ENCODE measurements around the gene GALNT2.

DNA sequence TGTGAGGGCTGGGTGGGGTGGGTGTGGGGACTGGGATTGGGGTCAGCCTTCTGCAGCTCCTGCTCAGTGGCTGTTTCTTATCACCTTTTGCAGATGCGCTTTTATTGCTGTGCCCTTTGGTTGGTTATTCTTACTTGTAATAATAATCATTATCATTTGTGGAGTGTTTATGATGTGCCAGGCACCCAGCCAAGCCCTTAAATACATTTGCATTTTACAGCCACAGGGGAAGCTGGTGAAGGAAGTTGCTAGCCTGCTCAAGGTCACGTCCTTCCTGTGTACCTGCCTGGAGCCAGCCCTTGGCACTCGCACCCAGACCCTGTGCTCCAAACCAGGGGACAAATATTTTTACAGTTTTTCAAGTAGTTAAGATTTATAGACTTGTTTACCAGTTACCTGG lies 215.1 kb downstream of the GALNT2 start:
- TF ChIP-seq ZFP3 (CRISPR knock-in tag; IDR thresholded peaks at IDR 0.05) (no peak), ZNF565 (CRISPR knock-in tag; conservative IDR thresholded peaks at IDR 0.05; ENCODE audit: low read depth) (no peak), OSR1 (CRISPR knock-in tag; IDR thresholded peaks at IDR 0.05) (no peak), PPARA (CRISPR knock-in tag; IDR thresholded peaks at IDR 0.05; ENCODE audit: borderline replicate concordance) (no peak), BACH2 (CRISPR knock-in tag; IDR thresholded peaks at IDR 0.05; ENCODE audit: borderline replicate concordance) (no peak), TOX (CRISPR knock-in tag; IDR thresholded peaks at IDR 0.05; ENCODE audit: borderline replicate concordance) (no peak), SNAI2 (CRISPR knock-in tag; IDR thresholded peaks at IDR 0.05) (no peak), ESRRG (CRISPR knock-in tag; IDR thresholded peaks at IDR 0.05) (no peak), CSDC2 (CRISPR knock-in tag; IDR thresholded peaks at IDR 0.05) (no peak), ZFP30 (CRISPR knock-in tag; IDR thresholded peaks at IDR 0.05) (no peak)
- TF ChIP-seq, protein P1, sequence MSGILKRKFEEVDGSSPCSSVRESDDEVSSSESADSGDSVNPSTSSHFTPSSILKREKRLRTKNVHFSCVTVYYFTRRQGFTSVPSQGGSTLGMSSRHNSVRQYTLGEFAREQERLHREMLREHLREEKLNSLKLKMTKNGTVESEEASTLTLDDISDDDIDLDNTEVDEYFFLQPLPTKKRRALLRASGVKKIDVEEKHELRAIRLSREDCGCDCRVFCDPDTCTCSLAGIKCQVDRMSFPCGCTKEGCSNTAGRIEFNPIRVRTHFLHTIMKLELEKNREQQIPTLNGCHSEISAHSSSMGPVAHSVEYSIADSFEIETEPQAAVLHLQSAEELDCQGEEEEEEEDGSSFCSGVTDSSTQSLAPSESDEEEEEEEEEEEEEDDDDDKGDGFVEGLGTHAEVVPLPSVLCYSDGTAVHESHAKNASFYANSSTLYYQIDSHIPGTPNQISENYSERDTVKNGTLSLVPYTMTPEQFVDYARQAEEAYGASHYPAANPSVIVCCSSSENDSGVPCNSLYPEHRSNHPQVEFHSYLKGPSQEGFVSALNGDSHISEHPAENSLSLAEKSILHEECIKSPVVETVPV (CRISPR knock-in tag; IDR thresholded peaks at IDR 0.05): no peak
- TF ChIP-seq, protein P2, sequence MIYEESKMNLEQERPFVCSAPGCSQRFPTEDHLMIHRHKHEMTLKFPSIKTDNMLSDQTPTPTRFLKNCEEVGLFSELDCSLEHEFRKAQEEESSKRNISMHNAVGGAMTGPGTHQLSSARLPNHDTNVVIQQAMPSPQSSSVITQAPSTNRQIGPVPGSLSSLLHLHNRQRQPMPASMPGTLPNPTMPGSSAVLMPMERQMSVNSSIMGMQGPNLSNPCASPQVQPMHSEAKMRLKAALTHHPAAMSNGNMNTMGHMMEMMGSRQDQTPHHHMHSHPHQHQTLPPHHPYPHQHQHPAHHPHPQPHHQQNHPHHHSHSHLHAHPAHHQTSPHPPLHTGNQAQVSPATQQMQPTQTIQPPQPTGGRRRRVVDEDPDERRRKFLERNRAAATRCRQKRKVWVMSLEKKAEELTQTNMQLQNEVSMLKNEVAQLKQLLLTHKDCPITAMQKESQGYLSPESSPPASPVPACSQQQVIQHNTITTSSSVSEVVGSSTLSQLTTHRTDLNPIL (CRISPR knock-in tag; IDR thresholded peaks at IDR 0.05; ENCODE audit: low read depth): no peak
- TF ChIP-seq, protein P3, sequence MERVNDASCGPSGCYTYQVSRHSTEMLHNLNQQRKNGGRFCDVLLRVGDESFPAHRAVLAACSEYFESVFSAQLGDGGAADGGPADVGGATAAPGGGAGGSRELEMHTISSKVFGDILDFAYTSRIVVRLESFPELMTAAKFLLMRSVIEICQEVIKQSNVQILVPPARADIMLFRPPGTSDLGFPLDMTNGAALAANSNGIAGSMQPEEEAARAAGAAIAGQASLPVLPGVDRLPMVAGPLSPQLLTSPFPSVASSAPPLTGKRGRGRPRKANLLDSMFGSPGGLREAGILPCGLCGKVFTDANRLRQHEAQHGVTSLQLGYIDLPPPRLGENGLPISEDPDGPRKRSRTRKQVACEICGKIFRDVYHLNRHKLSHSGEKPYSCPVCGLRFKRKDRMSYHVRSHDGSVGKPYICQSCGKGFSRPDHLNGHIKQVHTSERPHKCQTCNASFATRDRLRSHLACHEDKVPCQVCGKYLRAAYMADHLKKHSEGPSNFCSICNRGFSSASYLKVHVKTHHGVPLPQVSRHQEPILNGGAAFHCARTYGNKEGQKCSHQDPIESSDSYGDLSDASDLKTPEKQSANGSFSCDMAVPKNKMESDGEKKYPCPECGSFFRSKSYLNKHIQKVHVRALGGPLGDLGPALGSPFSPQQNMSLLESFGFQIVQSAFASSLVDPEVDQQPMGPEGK (CRISPR knock-in tag; IDR thresholded peaks at IDR 0.05; ENCODE audit: borderline replicate concordance): no peak
